GM23338 (cell line): Measurements from ENCODE around the gene FANCC. TPM values are rescaled to one million over a fixed set of nuclear protein-coding genes. Genes with fewer than 3 reads are reported as not detected.

Source experiments
- CREB1 ChIP-seq: fragments of 250-450 bp; sonication (Bioruptor Pico); IDR thresholded peaks from 2 replicates; pipeline ENCODE4 v1.5.0; 2020; ENCODE audit warnings: low read depth, mild to moderate bottlenecking, moderate library complexity
- EZH2 ChIP-seq: fragments of 200-600 bp; sonication (generic); IDR thresholded peaks from one replicate; pipeline ENCODE4 v1.8.0; 2017; ENCODE audit warnings: antibody characterized with exemption, mild to moderate bottlenecking, low read depth; ENCODE audit not compliant: unreplicated experiment
- EZH2phosphoT487 ChIP-seq: fragments of 200-600 bp; sonication (generic); IDR thresholded peaks from one replicate; pipeline ENCODE4 v1.8.1; 2018; ENCODE audit warnings: antibody characterized with exemption; ENCODE audit not compliant: unreplicated experiment
- NANOG ChIP-seq: IDR thresholded peaks from 2 replicates; pipeline ENCODE4 v1.6.1; 2016; ENCODE audit warnings: antibody characterized with exemption, borderline replicate concordance
- POLR2AphosphoS5 ChIP-seq: IDR thresholded peaks from 2 replicates; pipeline ENCODE4 v1.6.1; 2016; ENCODE audit warnings: antibody characterized with exemption, low read depth
- ZNF331 ChIP-seq: fragments of 250-450 bp; sonication (Bioruptor Pico); IDR thresholded peaks from 2 replicates; pipeline ENCODE4 v1.5.0; 2020; ENCODE audit warnings: low read depth, mild to moderate bottlenecking, moderate library complexity
- ZNF462 ChIP-seq: fragments of 250-450 bp; sonication (Bioruptor Pico); IDR thresholded peaks from 2 replicates; pipeline ENCODE4 v1.5.0; 2020; ENCODE audit warnings: mild to moderate bottlenecking, moderate library complexity
- polyA plus RNA-seq: library from polyadenylated mRNA; unstranded; fragments of >200 nt; fragmentation: Nextera tagmentation; extraction: Ambion mirVana; gene quantifications from 2 replicates; pipeline ENCODE4 v1.2.1, GENCODE V29; 2016
- total RNA-seq: library from RNA; depleted of rRNA; stranded (reverse); fragments of >200 nt; shearing (Covaris generic); gene quantifications from 2 replicates; pipeline ENCODE4 v1.2.3, GENCODE V29; 2014
- TF ChIP-seq, protein P1 (sequence below), 2 experiments: fragments of 200-600 bp in 1 of 2; sonication (generic) in 1 of 2; conservative IDR thresholded peaks; 2 replicates each; pipeline versions ENCODE4 v1.5.1 to v1.6.1; 2016 to 2017; ENCODE audit warnings: antibody characterized with exemption in 2 of 2, low read depth in 2 of 2, mild to moderate bottlenecking in 2 of 2, moderate library complexity in 1 of 2

Gene FANCC
- total and polyA plus RNA-seq, 2 experiments from 2014 or later: 7.8 to 18.1 TPM

GRCh38 chr9:95265960-95266359 lies 51.5 kb downstream of the FANCC start (continued):
- TF ChIP-seq ZNF462 (CRISPR knock-in tag) (no peak), POLR2AphosphoS5 (no peak), EZH2 (no peak), EZH2phosphoT487 (no peak), NANOG (no peak), CREB1 (CRISPR knock-in tag) (no peak), ZNF331 (CRISPR knock-in tag) (no peak)
- TF ChIP-seq, protein P1, sequence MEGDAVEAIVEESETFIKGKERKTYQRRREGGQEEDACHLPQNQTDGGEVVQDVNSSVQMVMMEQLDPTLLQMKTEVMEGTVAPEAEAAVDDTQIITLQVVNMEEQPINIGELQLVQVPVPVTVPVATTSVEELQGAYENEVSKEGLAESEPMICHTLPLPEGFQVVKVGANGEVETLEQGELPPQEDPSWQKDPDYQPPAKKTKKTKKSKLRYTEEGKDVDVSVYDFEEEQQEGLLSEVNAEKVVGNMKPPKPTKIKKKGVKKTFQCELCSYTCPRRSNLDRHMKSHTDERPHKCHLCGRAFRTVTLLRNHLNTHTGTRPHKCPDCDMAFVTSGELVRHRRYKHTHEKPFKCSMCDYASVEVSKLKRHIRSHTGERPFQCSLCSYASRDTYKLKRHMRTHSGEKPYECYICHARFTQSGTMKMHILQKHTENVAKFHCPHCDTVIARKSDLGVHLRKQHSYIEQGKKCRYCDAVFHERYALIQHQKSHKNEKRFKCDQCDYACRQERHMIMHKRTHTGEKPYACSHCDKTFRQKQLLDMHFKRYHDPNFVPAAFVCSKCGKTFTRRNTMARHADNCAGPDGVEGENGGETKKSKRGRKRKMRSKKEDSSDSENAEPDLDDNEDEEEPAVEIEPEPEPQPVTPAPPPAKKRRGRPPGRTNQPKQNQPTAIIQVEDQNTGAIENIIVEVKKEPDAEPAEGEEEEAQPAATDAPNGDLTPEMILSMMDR (conservative IDR thresholded peaks at IDR 0.05; ENCODE audit: low read depth in 2 of 2): no peak
